Left ventricle myocardium inferior (tissue), 1 donor: ENCODE measurements around the gene BTBD9. TPM values are rescaled to one million over a fixed set of nuclear protein-coding genes. Genes with fewer than 3 reads are reported as not detected.

Source experiments
- DNase-seq: peaks from one replicate; pipeline ENCODE4 v3.0.0-alpha.2; 2020
- H3K27ac ChIP-seq: fragments of 200-600 bp; replicated peaks from 2 replicates; pipeline ENCODE4 v1.8.0; 2021
- H3K27me3 ChIP-seq: fragments of 200-600 bp; 2 replicates; pipeline ENCODE4 v1.8.0; 2021; ENCODE audit warnings: low read depth
- H3K36me3 ChIP-seq: fragments of 200-600 bp; 2 replicates; pipeline ENCODE4 v1.8.0; 2021
- H3K4me1 ChIP-seq: fragments of 200-600 bp; 2 replicates; pipeline ENCODE4 v1.8.0; 2021
- H3K4me3 ChIP-seq: fragments of 200-600 bp; 2 replicates; pipeline ENCODE4 v1.8.0; 2021; ENCODE audit warnings: mild to moderate bottlenecking, moderate library complexity
- H3K9me3 ChIP-seq: fragments of 200-600 bp; replicated peaks from 2 replicates; pipeline ENCODE4 v1.8.0; 2021
- CTCF ChIP-seq: fragments of 200-600 bp; IDR thresholded peaks from 2 replicates; pipeline ENCODE4 v1.8.0; 2021; ENCODE audit warnings: antibody characterized with exemption, mild to moderate bottlenecking, borderline replicate concordance
- intact Hi-C: fragments of 100-400 bp; cut with micrococcal nuclease; formaldehyde crosslinking; loops from one replicate; pipeline ENCODE4 v1.11.0; 2022
- total RNA-seq: library from RNA; stranded (reverse); fragmentation: NEBNext Ultra II Directional; extraction: Animal tissue kit (Norgen Biotek cat#: 25700); gene quantifications from one replicate; pipeline ENCODE4 v1.2.1, GENCODE V29; 2021
- donor health status: DM: no; HTN: yes; CAD: no; lungs with severe emphysema.

The BTBD9 gene
- total RNA-seq, 1 donor from 2014 or later: 16.5 TPM

- no peaks in the 10 kb centered on the region for H3K9me3 ChIP-seq
- H3K27ac ChIP-seq: no peak overlapping the region
- TF ChIP-seq CTCF: no peak
- no peaks in the 10 kb centered on the region for H3K36me3 ChIP-seq
- intact Hi-C loops: no loop called here
- H3K4me1 ChIP-seq: no peaks in the 10 kb centered on the region
- H3K4me3 ChIP-seq: no peak overlapping the region
- H3K27me3 ChIP-seq: no peaks in the 10 kb centered on the region
- no peak for DNase-seq
Measured at GRCh38 chr6:38417521-38417920, 222.2 kb downstream of the BTBD9 start.

GRCh38 chr6:38415231-38416005 lies 224.3 kb downstream of the BTBD9 start:
- H3K4me3 ChIP-seq: no peak overlapping the region
- no peaks in the 10 kb centered on the region for H3K9me3 ChIP-seq
- intact Hi-C loops: no loop called here
- no peaks in the 10 kb centered on the region for H3K27me3 ChIP-seq
- H3K36me3 ChIP-seq: no peaks in the 10 kb centered on the region
- TF ChIP-seq CTCF: no peak
- DNase-seq: no peak
- H3K4me1 ChIP-seq: no peaks in the 10 kb centered on the region
- no peak overlapping the region for H3K27ac ChIP-seq

GRCh38 chr6:38413102-38413800 lies 226.5 kb downstream of the BTBD9 start:
- no peak for TF ChIP-seq CTCF
- H3K27me3 ChIP-seq: no peaks in the 10 kb centered on the region
- intact Hi-C loops: no loop called here
- no peak overlapping the region for H3K4me3 ChIP-seq
- peak; percentile 22 for DNase-seq
- no peaks in the 10 kb centered on the region for H3K4me1 ChIP-seq
- no peak overlapping the region for H3K27ac ChIP-seq
- no peaks in the 10 kb centered on the region for H3K36me3 ChIP-seq
- no peaks in the 10 kb centered on the region for H3K9me3 ChIP-seq

GRCh38 chr6:38407192-38407591 lies 232.5 kb downstream of the BTBD9 start:
- Histone ChIP-seq H3K36me3 (no peaks in the 10 kb centered on the region), H3K9me3 (no peaks in the 10 kb centered on the region), H3K27me3 (no peaks in the 10 kb centered on the region), H3K4me3 (no peak overlapping the region), H3K27ac (no peak overlapping the region), H3K4me1 (peaks cover 21% of the 10 kb centered on the region)
- intact Hi-C loops: no loop called here
- TF ChIP-seq CTCF: no peak
- DNase-seq: no peak

GRCh38 chr6:38406096-38406495 lies 233.6 kb downstream of the BTBD9 start:
- no peak overlapping the region for H3K4me3 ChIP-seq
- peaks cover 21% of the 10 kb centered on the region for H3K4me1 ChIP-seq
- no peaks in the 10 kb centered on the region for H3K27me3 ChIP-seq
- no peaks in the 10 kb centered on the region for H3K9me3 ChIP-seq
- intact Hi-C loops: no loop called here
- TF ChIP-seq CTCF: no peak
- DNase-seq: no peak
- no peak overlapping the region for H3K27ac ChIP-seq
- H3K36me3 ChIP-seq: no peaks in the 10 kb centered on the region
